ENCODE measurements around the gene IQCK. TPM values are rescaled to one million over a fixed set of nuclear protein-coding genes. Genes with fewer than 3 reads are reported as not detected.

The IQCK gene
- total RNA-seq, 6 experiments from 2014 or later: 2.0 to 4.7 (median 3.9) TPM

- 4% methylated on average over 8 of the region's 10 CpGs for WGBS (ENCODE audit: insufficient coverage, low coverage, low lambda C conversion rate, missing lambda C conversion rate)
- ATAC-seq: no peak
These were observed 757 bp upstream of the IQCK start for GRCh38 chr16:19717314-19717713.

GRCh38 chr16:19718624-19718965 lies 524 bp downstream of the IQCK start:
- Histone ChIP-seq H3K4me3 (peak overlapping the region; percentile 87 to 96 (median 94)), H3K27ac (peak overlapping the region in 1 of 3 donors; percentile 31), H3K27me3 (no peaks in the 10 kb centered on the region), H3K36me3 (peaks cover 0 to 8% (median 0%) of the 10 kb centered on the region in 4 donors), H3K9me3 (no peaks in the 10 kb centered on the region), H3K4me1 (peaks cover 0 to 11% (median 3%) of the 10 kb centered on the region in 4 donors)
- ATAC-seq (peak in 1 of 4 donors; percentile 3), DNase-seq (no peak)
- 0% methylated on average over 14 of the region's 21 CpGs for WGBS (ENCODE audit: insufficient coverage, low coverage, low lambda C conversion rate, missing lambda C conversion rate)
- intact Hi-C loops (cut with DNase I): no loop called here
- TF ChIP-seq CTCF (IDR thresholded peaks at IDR 0.05) (no peak), POLR2A (IDR thresholded peaks at IDR 0.05) (no peak)

More at GRCh38 chr16:19717314-19717713, 757 bp upstream of the IQCK start:
- H3K36me3 ChIP-seq: peaks cover 0 to 9% (median 0%) of the 10 kb centered on the region in 4 donors
- peaks cover 0 to 11% (median 3%) of the 10 kb centered on the region in 4 donors for H3K4me1 ChIP-seq
- H3K27ac ChIP-seq: peak overlapping the region in 2 of 3 donors; percentile 24 to 78
- H3K4me3 ChIP-seq: peak overlapping the region; percentile 87 to 96 (median 94)
- no peaks in the 10 kb centered on the region for H3K9me3 ChIP-seq
- no peak for DNase-seq
- no peaks in the 10 kb centered on the region for H3K27me3 ChIP-seq
- TF ChIP-seq CTCF (IDR thresholded peaks at IDR 0.05): no peak
- no peak for TF ChIP-seq POLR2A (IDR thresholded peaks at IDR 0.05)
- intact Hi-C loops (cut with DNase I): no loop called here

- TF ChIP-seq POLR2A (IDR thresholded peaks at IDR 0.05): no peak
- no peak for TF ChIP-seq CTCF (IDR thresholded peaks at IDR 0.05)
- H3K9me3 ChIP-seq: no peaks in the 10 kb centered on the region
- WGBS (ENCODE audit: insufficient coverage, low coverage, low lambda C conversion rate, missing lambda C conversion rate): 61% methylated on average over 10 of the region's 11 CpGs
- DNase-seq: no peak
- no peaks in the 10 kb centered on the region for H3K36me3 ChIP-seq
- no peak for ATAC-seq
- intact Hi-C loops (cut with DNase I): no loop called here
- H3K4me1 ChIP-seq: peaks cover 0 to 3% (median 0%) of the 10 kb centered on the region in 4 donors
- no peaks in the 10 kb centered on the region for H3K27me3 ChIP-seq
- H3K27ac ChIP-seq: no peak overlapping the region
- no peak overlapping the region for H3K4me3 ChIP-seq
These were observed 4.3 kb downstream of the IQCK start for GRCh38 chr16:19722269-19722952.

- Histone ChIP-seq H3K27me3 (no peaks in the 10 kb centered on the region), H3K27ac (no peak overlapping the region), H3K9me3 (no peaks in the 10 kb centered on the region), H3K4me3 (no peak overlapping the region), H3K4me1 (peaks cover 0 to 3% (median 0%) of the 10 kb centered on the region in 4 donors), H3K36me3 (no peaks in the 10 kb centered on the region)
- TF ChIP-seq POLR2A (IDR thresholded peaks at IDR 0.05) (no peak), CTCF (IDR thresholded peaks at IDR 0.05) (no peak)
- intact Hi-C loops (cut with DNase I): no loop called here
- no peak for DNase-seq
- ATAC-seq: no peak
- WGBS (ENCODE audit: insufficient coverage, low coverage, low lambda C conversion rate, missing lambda C conversion rate): 73% methylated on average over 6 of the region's 7 CpGs
These were observed 4.9 kb downstream of the IQCK start for GRCh38 chr16:19722981-19723380.

All from right lobe of liver (tissue), 6 donors.